Measurements from ENCODE around the gene MAX.

MAX gene

GRCh38 chr14:65053466-65053865, 48.9 kb downstream of the MAX start:
- TF ChIP-seq, protein P1, sequence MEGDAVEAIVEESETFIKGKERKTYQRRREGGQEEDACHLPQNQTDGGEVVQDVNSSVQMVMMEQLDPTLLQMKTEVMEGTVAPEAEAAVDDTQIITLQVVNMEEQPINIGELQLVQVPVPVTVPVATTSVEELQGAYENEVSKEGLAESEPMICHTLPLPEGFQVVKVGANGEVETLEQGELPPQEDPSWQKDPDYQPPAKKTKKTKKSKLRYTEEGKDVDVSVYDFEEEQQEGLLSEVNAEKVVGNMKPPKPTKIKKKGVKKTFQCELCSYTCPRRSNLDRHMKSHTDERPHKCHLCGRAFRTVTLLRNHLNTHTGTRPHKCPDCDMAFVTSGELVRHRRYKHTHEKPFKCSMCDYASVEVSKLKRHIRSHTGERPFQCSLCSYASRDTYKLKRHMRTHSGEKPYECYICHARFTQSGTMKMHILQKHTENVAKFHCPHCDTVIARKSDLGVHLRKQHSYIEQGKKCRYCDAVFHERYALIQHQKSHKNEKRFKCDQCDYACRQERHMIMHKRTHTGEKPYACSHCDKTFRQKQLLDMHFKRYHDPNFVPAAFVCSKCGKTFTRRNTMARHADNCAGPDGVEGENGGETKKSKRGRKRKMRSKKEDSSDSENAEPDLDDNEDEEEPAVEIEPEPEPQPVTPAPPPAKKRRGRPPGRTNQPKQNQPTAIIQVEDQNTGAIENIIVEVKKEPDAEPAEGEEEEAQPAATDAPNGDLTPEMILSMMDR (IDR thresholded peaks at IDR 0.05; ENCODE audit: low read depth, low read length) = no peak
- DNase-seq (ENCODE audit: extremely low read depth, low read depth) = no peak

DNA sequence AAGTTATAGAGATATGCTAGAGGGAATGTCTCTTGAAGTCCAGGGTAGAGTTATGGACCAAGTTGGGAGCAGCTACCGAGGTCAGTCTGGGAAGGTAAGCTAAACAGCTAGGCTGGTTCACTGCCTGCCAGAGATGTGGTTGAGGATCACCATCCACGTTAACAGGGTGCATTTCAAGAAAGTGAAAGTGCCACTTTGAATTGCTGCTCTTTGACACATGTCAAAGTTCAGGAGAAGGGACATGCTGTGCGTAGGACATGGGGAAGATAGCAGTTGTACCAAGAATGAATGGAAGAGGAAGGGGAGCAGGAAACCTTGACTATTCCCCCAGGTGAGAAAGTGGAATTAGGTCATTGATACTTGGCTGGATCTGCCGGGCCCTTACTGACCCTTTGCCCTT, 49.5 kb downstream of the MAX start:
- TF ChIP-seq, protein P1 (IDR thresholded peaks at IDR 0.05; ENCODE audit: low read depth, low read length) = no peak
- no peak for DNase-seq (ENCODE audit: extremely low read depth, low read depth)

- TF ChIP-seq, protein P1 (IDR thresholded peaks at IDR 0.05; ENCODE audit: low read depth, low read length) = no peak
- no peak for DNase-seq (ENCODE audit: extremely low read depth, low read depth)
Observed at GRCh38 chr14:65045709-65046108, 56.6 kb downstream of the MAX start.

DNA sequence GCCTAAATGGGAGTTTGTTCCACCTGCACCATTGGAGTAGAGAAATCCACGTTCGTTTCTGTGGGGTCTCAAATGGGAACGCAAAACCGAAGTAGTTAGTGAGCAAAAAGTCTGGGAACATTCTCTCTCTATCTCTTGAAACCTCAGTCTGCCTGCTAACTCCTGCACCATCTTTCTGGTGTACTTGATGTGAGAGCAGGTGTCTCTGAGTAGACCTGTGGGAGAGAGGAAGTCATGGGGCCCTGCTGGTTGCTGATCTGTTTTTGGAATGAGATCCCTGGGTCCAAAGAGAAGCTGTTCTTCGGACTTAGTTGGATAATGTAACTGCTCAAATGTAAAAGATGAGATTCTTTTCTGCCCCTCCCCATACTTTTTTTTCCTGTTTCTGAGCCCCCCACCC, 57.3 kb downstream of the MAX start:
- TF ChIP-seq, protein P1 (IDR thresholded peaks at IDR 0.05; ENCODE audit: low read depth, low read length) = no peak
- no peak for DNase-seq (ENCODE audit: extremely low read depth, low read depth)

GRCh38 chr14:65044596-65044959, 57.7 kb downstream of the MAX start:
- TF ChIP-seq, protein P1 (IDR thresholded peaks at IDR 0.05; ENCODE audit: low read depth, low read length) = no peak
- no peak for DNase-seq (ENCODE audit: extremely low read depth, low read depth)

- TF ChIP-seq, protein P1 (IDR thresholded peaks at IDR 0.05; ENCODE audit: low read depth, low read length) = no peak
- no peak for DNase-seq (ENCODE audit: extremely low read depth, low read depth)
Observed at GRCh38 chr14:65043893-65044595, 58.3 kb downstream of the MAX start.

- no peak for DNase-seq (ENCODE audit: extremely low read depth, low read depth)
- TF ChIP-seq, protein P1 (IDR thresholded peaks at IDR 0.05; ENCODE audit: low read depth, low read length) = no peak
Observed at GRCh38 chr14:65042731-65043372, 59.5 kb downstream of the MAX start.
